Activated CD4-positive, alpha-beta memory T cell treated with anti-CD3 and anti-CD28 coated beads, Interleukin-2, amount 10 ng/mL, durations not matched to agents 7 days and 5 days (primary cell): ENCODE data around the gene PCDH8. TPM values are rescaled to one million over a fixed set of nuclear protein-coding genes. Genes with fewer than 3 reads are reported as not detected.

Source experiments
- CTCF ChIA-PET: fragments of 350-600 bp; sonication (Branson Sonifier 250); formaldehyde crosslinking; loops from one replicate; lab custom pipeline; 2021; ENCODE audit warnings: antibody characterized with exemption, inconsistent platforms; lab: Charles Lee
- POLR2A ChIA-PET: fragments of 350-600 bp; sonication (Branson Sonifier 250); formaldehyde crosslinking; loops from one replicate; lab custom pipeline; 2021; ENCODE audit warnings: antibody characterized with exemption; lab: Charles Lee
- DNase-seq: peaks from one replicate; pipeline ENCODE4 v3.0.0-alpha.2; 2020
- H3K27ac Mint-ChIP-seq: one replicate; pipeline ENCODE4 v1.8.0; 2021; ENCODE audit warnings: mild to moderate bottlenecking, mixed read lengths
- H3K27me3 Mint-ChIP-seq: one replicate; pipeline ENCODE4 v1.8.0; 2021; ENCODE audit warnings: mixed read lengths
- H3K36me3 Mint-ChIP-seq: one replicate; pipeline ENCODE4 v1.8.0; 2021; ENCODE audit warnings: low read depth, mixed read lengths
- H3K4me1 Mint-ChIP-seq: one replicate; pipeline ENCODE4 v1.8.0; 2021; ENCODE audit warnings: mixed read lengths
- H3K4me3 Mint-ChIP-seq: one replicate; pipeline ENCODE4 v1.8.0; 2021; ENCODE audit warnings: mild to moderate bottlenecking, mixed read lengths
- H3K9me3 Mint-ChIP-seq: one replicate; pipeline ENCODE4 v1.8.0; 2021; ENCODE audit warnings: mixed read lengths
- total RNA-seq, 2 experiments: library from RNA; stranded (reverse); gene quantifications; one replicate each; pipeline ENCODE4 v1.2.3, GENCODE V29; 2021

Gene PCDH8
- total RNA-seq, 2 experiments from 2014 or later = not detected

GRCh38 chr13:52847322-52847681 lies 1.1 kb downstream of the PCDH8 start:
- POLR2A ChIA-PET = no interaction called here
- DNase-seq = no peak
- H3K4me1 Mint-ChIP-seq = peaks cover 22% of the 10 kb centered on the region
- H3K27me3 Mint-ChIP-seq = peaks cover 65% of the 10 kb centered on the region
- CTCF ChIA-PET = interaction anchor here (1.8 to 2.8 kb wide), 2 partner anchors 121 to 182 kb away, joined by 8 to 12 read pairs; no protein-coding TSS in a partner anchor
- H3K4me3 Mint-ChIP-seq = no peak overlapping the region
- peaks cover 12% of the 10 kb centered on the region for H3K36me3 Mint-ChIP-seq
- H3K9me3 Mint-ChIP-seq = no peaks in the 10 kb centered on the region
- H3K27ac Mint-ChIP-seq = no peak overlapping the region

- no peaks in the 10 kb centered on the region for H3K9me3 Mint-ChIP-seq
- peaks cover 63% of the 10 kb centered on the region for H3K27me3 Mint-ChIP-seq
- DNase-seq = peak; percentile 42
- CTCF ChIA-PET = interaction anchor here (1.0 to 2.8 kb wide), 5 partner anchors 18 to 184 kb away, joined by 3 to 12 read pairs (median 3); no protein-coding TSS in a partner anchor
- H3K36me3 Mint-ChIP-seq = peaks cover 12% of the 10 kb centered on the region
- POLR2A ChIA-PET = no interaction called here
- H3K27ac Mint-ChIP-seq = no peak overlapping the region
- H3K4me3 Mint-ChIP-seq = no peak overlapping the region
- H3K4me1 Mint-ChIP-seq = peaks cover 21% of the 10 kb centered on the region
Measured at GRCh38 chr13:52846567-52847321, 1.7 kb downstream of the PCDH8 start.

GRCh38 chr13:52845766-52846566 lies 2.5 kb downstream of the PCDH8 start:
- CTCF ChIA-PET = interaction anchor here (1.0 to 2.8 kb wide), 5 partner anchors 17 to 183 kb away, joined by 3 to 12 read pairs (median 3); no protein-coding TSS in a partner anchor
- H3K4me1 Mint-ChIP-seq = peaks cover 17% of the 10 kb centered on the region
- peaks cover 60% of the 10 kb centered on the region for H3K27me3 Mint-ChIP-seq
- POLR2A ChIA-PET = no interaction called here
- no peak overlapping the region for H3K4me3 Mint-ChIP-seq
- no peaks in the 10 kb centered on the region for H3K9me3 Mint-ChIP-seq
- H3K27ac Mint-ChIP-seq = no peak overlapping the region
- DNase-seq = peak; percentile 42
- peaks cover 10% of the 10 kb centered on the region for H3K36me3 Mint-ChIP-seq

GRCh38 chr13:52845334-52845761 lies 3.1 kb downstream of the PCDH8 start:
- H3K4me3 Mint-ChIP-seq = no peak overlapping the region
- no peak for DNase-seq
- peaks cover 59% of the 10 kb centered on the region for H3K27me3 Mint-ChIP-seq
- ChIA-PET POLR2A (no interaction called here), CTCF (interaction anchor here (1.5 to 2.8 kb wide), 2 partner anchors 16 to 123 kb away, joined by 3 to 12 read pairs; no protein-coding TSS in a partner anchor)
- H3K27ac Mint-ChIP-seq = no peak overlapping the region
- no peaks in the 10 kb centered on the region for H3K9me3 Mint-ChIP-seq
- peaks cover 13% of the 10 kb centered on the region for H3K4me1 Mint-ChIP-seq
- H3K36me3 Mint-ChIP-seq = peaks cover 10% of the 10 kb centered on the region

- Mint-ChIP-seq H3K36me3 (peaks cover 7% of the 10 kb centered on the region), H3K27me3 (peaks cover 59% of the 10 kb centered on the region), H3K4me1 (peaks cover 9% of the 10 kb centered on the region), H3K27ac (no peak overlapping the region), H3K4me3 (no peak overlapping the region), H3K9me3 (no peaks in the 10 kb centered on the region)
- ChIA-PET CTCF (interaction anchor here (2.2 kb wide), 1 partner anchor 123 kb away, joined by 7 read pairs; no protein-coding TSS in a partner anchor), POLR2A (no interaction called here)
- no peak for DNase-seq
Measured at GRCh38 chr13:52844836-52845235, 3.6 kb downstream of the PCDH8 start.

- no peaks in the 10 kb centered on the region for H3K36me3 Mint-ChIP-seq
- CTCF ChIA-PET = interaction anchor here (2.2 kb wide), 1 partner anchor 126 kb away, joined by 7 read pairs; no protein-coding TSS in a partner anchor
- no peaks in the 10 kb centered on the region for H3K4me1 Mint-ChIP-seq
- no peak overlapping the region for H3K4me3 Mint-ChIP-seq
- POLR2A ChIA-PET = no interaction called here
- no peak overlapping the region for H3K27ac Mint-ChIP-seq
- peaks cover 54% of the 10 kb centered on the region for H3K27me3 Mint-ChIP-seq
- DNase-seq = no peak
- no peaks in the 10 kb centered on the region for H3K9me3 Mint-ChIP-seq
Measured at GRCh38 chr13:52842441-52842840, 6.0 kb downstream of the PCDH8 start.

- Mint-ChIP-seq H3K27ac (no peak overlapping the region), H3K9me3 (no peaks in the 10 kb centered on the region), H3K36me3 (no peaks in the 10 kb centered on the region), H3K27me3 (peaks cover 48% of the 10 kb centered on the region), H3K4me1 (no peaks in the 10 kb centered on the region), H3K4me3 (no peak overlapping the region)
- no peak for DNase-seq
- ChIA-PET POLR2A (no interaction called here), CTCF (no interaction called here)
Measured at GRCh38 chr13:52840066-52840465, 8.4 kb downstream of the PCDH8 start.

GRCh38 chr13:52838433-52839107 lies 9.9 kb downstream of the PCDH8 start:
- H3K27me3 Mint-ChIP-seq = peaks cover 38% of the 10 kb centered on the region
- no peak overlapping the region for H3K4me3 Mint-ChIP-seq
- no peak overlapping the region for H3K27ac Mint-ChIP-seq
- ChIA-PET CTCF (no interaction called here), POLR2A (no interaction called here)
- no peaks in the 10 kb centered on the region for H3K9me3 Mint-ChIP-seq
- H3K36me3 Mint-ChIP-seq = no peaks in the 10 kb centered on the region
- H3K4me1 Mint-ChIP-seq = no peaks in the 10 kb centered on the region
- no peak for DNase-seq

GRCh38 chr13:52837850-52838249 lies 10.6 kb downstream of the PCDH8 start:
- no peaks in the 10 kb centered on the region for H3K4me1 Mint-ChIP-seq
- H3K36me3 Mint-ChIP-seq = no peaks in the 10 kb centered on the region
- H3K9me3 Mint-ChIP-seq = no peaks in the 10 kb centered on the region
- H3K4me3 Mint-ChIP-seq = no peak overlapping the region
- H3K27me3 Mint-ChIP-seq = peaks cover 36% of the 10 kb centered on the region
- CTCF ChIA-PET = no interaction called here
- no peak for DNase-seq
- no peak overlapping the region for H3K27ac Mint-ChIP-seq
- POLR2A ChIA-PET = no interaction called here

- no peak for DNase-seq
- Mint-ChIP-seq H3K27ac (no peak overlapping the region), H3K36me3 (no peaks in the 10 kb centered on the region), H3K4me3 (no peak overlapping the region), H3K27me3 (peaks cover 30% of the 10 kb centered on the region), H3K9me3 (no peaks in the 10 kb centered on the region), H3K4me1 (no peaks in the 10 kb centered on the region)
- POLR2A ChIA-PET = no interaction called here
- CTCF ChIA-PET = no interaction called here
Measured at GRCh38 chr13:52835071-52835839, 13.2 kb downstream of the PCDH8 start.

- POLR2A ChIA-PET = no interaction called here
- H3K4me1 Mint-ChIP-seq = no peaks in the 10 kb centered on the region
- CTCF ChIA-PET = no interaction called here
Measured at GRCh38 chr13:52833296-52833875, 15.1 kb downstream of the PCDH8 start.

GRCh38 chr13:52832313-52832712 lies 16.1 kb downstream of the PCDH8 start:
- ChIA-PET CTCF (no interaction called here), POLR2A (no interaction called here)
- no peak for DNase-seq
- Mint-ChIP-seq H3K9me3 (no peaks in the 10 kb centered on the region), H3K4me3 (no peak overlapping the region), H3K27ac (no peak overlapping the region), H3K27me3 (peaks cover 14% of the 10 kb centered on the region), H3K36me3 (no peaks in the 10 kb centered on the region), H3K4me1 (no peaks in the 10 kb centered on the region)

More at GRCh38 chr13:52833296-52833875, 15.1 kb downstream of the PCDH8 start:
- Mint-ChIP-seq H3K27me3 (peaks cover 20% of the 10 kb centered on the region), H3K36me3 (no peaks in the 10 kb centered on the region), H3K9me3 (no peaks in the 10 kb centered on the region), H3K4me3 (no peak overlapping the region), H3K27ac (no peak overlapping the region)
- no peak for DNase-seq
